Osteoblast (primary cell): Measurements from ENCODE around the gene PTX4. TPM values are rescaled to one million over a fixed set of nuclear protein-coding genes. Genes with fewer than 3 reads are reported as not detected.
A peak's percentile ranks its signal among the peaks of the same experiment; 100 is the strongest.
"Not testable (repeated sequence)": the region's sequence is repeated elsewhere in the genome, so short reads cannot be mapped to it uniquely, and the experiment has no call there.

Source experiments
- DNase-seq: peaks from one replicate; pipeline ENCODE4 v3.0.0; 2011; ENCODE audit warnings: low spot score, mixed read lengths; ENCODE audit not compliant: insufficient read length; ENCODE audit errors: missing footprints
- H2AFZ ChIP-seq: 2 replicates; pipeline ENCODE4 v1.6.0; 2011; ENCODE audit warnings: mild to moderate bottlenecking, low read length
- H3K27ac ChIP-seq: 2 replicates; pipeline ENCODE4 v1.5.1; 2011; ENCODE audit warnings: mild to moderate bottlenecking, low read depth, low read length, moderate library complexity
- H3K27me3 ChIP-seq: 2 replicates; pipeline ENCODE4 v1.6.0; 2012; ENCODE audit warnings: mild to moderate bottlenecking, control low read depth, inconsistent platforms, low read length, moderate library complexity; ENCODE audit not compliant: insufficient read depth
- H3K36me3 ChIP-seq: 2 replicates; pipeline ENCODE4 v1.5.1; 2011; ENCODE audit warnings: mild to moderate bottlenecking, low read length, control low read depth, moderate library complexity; ENCODE audit not compliant: insufficient read depth
- H3K4me1 ChIP-seq: 2 replicates; pipeline ENCODE4 v1.5.1; 2011; ENCODE audit warnings: mild to moderate bottlenecking, low read length, control low read depth, moderate library complexity; ENCODE audit not compliant: insufficient read depth
- H3K4me2 ChIP-seq: 2 replicates; pipeline ENCODE4 v1.6.0; 2011; ENCODE audit warnings: mild to moderate bottlenecking, low read length; ENCODE audit not compliant: insufficient read depth
- H3K4me3 ChIP-seq: fragments of 200-600 bp; sonication (generic); 3 replicates; pipeline ENCODE4 v1.5.1; 2012; ENCODE audit warnings: mild to moderate bottlenecking, low read length, inconsistent platforms; ENCODE audit not compliant: insufficient read depth
- H3K79me2 ChIP-seq: 2 replicates; pipeline ENCODE4 v1.6.0; 2012; ENCODE audit warnings: mild to moderate bottlenecking, low read length, control low read depth, inconsistent platforms; ENCODE audit not compliant: insufficient read depth
- H3K9me3 ChIP-seq: 2 replicates; pipeline ENCODE4 v1.5.1; 2011; ENCODE audit warnings: low read depth, low read length, control low read depth
- H4K20me1 ChIP-seq: 2 replicates; pipeline ENCODE4 v1.6.0; 2012; ENCODE audit warnings: mild to moderate bottlenecking, low read length, control low read depth; ENCODE audit not compliant: insufficient read depth
- total RNA-seq: library from RNA; depleted of rRNA; stranded (reverse); fragments of >200 nt; gene quantifications from 2 replicates; pipeline ENCODE4 v1.2.3, GENCODE V29; 2012
- TF ChIP-seq, protein P1 (sequence below): IDR thresholded peaks from 2 replicates; pipeline ENCODE4 v1.5.1; 2011; ENCODE audit warnings: mild to moderate bottlenecking, low read depth, low read length, moderate library complexity; ENCODE audit errors: extremely low read depth

Gene PTX4
- total RNA-seq, 1 donor: not detected

DNA sequence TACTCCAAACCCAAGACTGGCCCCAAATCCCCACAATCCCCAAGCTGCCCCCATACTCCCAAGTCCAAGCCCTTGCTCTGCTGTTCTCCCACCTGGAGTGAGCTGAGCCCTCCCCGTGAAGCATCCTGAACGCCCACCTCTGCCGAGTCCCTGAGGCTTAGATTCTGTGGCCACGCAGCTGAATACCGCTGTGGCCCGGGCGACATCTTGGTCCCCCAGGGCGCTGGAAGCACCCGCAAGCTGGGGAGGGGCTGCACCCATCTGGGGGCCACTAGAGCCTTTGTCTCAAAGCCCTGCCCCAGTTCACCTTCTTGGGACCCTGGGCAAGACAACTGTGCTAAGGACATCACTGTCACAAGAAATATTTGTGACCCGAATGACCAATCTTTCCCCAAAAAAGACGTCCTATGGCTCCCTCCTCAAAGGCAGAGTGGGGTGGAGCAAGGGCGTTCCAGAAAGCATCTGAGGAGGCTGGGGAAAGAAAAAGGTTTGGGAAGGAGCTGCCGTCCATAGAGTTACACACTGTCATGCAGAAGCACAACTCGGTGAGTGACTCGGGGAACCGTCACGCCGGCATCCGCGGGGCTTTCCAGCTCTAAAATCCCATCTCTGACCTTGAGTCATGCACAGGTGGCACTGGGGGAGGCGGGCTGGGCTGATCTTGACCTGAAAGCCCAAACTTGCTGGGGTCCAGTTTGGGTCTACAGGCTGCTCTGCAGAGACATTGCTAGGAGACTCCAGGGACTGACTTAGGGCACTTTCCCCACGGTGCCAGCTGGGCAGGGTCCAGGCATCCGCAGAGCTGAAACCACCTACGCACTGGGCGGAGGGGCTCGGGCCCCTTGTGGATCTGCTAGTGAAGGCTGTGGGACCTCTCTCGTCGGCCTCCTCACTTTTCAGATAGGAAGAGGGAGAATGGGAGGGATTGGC is 6.6 kb downstream of the PTX4 start:
- TF ChIP-seq, protein P1, sequence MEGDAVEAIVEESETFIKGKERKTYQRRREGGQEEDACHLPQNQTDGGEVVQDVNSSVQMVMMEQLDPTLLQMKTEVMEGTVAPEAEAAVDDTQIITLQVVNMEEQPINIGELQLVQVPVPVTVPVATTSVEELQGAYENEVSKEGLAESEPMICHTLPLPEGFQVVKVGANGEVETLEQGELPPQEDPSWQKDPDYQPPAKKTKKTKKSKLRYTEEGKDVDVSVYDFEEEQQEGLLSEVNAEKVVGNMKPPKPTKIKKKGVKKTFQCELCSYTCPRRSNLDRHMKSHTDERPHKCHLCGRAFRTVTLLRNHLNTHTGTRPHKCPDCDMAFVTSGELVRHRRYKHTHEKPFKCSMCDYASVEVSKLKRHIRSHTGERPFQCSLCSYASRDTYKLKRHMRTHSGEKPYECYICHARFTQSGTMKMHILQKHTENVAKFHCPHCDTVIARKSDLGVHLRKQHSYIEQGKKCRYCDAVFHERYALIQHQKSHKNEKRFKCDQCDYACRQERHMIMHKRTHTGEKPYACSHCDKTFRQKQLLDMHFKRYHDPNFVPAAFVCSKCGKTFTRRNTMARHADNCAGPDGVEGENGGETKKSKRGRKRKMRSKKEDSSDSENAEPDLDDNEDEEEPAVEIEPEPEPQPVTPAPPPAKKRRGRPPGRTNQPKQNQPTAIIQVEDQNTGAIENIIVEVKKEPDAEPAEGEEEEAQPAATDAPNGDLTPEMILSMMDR: no peak
- H3K4me1 ChIP-seq: no peaks in the 10 kb centered on the region
- H2AFZ ChIP-seq: no peak overlapping the region
- no peak overlapping the region for H3K4me2 ChIP-seq
- no peaks in the 10 kb centered on the region for H3K36me3 ChIP-seq
- H3K27me3 ChIP-seq: no peaks in the 10 kb centered on the region
- no peak for DNase-seq
- H3K4me3 ChIP-seq: no peak overlapping the region
- H3K79me2 ChIP-seq: no peaks in the 10 kb centered on the region
- H4K20me1 ChIP-seq: no peaks in the 10 kb centered on the region
- H3K9me3 ChIP-seq: peaks cover under 1% of the 10 kb centered on the region
- no peak overlapping the region for H3K27ac ChIP-seq

DNA sequence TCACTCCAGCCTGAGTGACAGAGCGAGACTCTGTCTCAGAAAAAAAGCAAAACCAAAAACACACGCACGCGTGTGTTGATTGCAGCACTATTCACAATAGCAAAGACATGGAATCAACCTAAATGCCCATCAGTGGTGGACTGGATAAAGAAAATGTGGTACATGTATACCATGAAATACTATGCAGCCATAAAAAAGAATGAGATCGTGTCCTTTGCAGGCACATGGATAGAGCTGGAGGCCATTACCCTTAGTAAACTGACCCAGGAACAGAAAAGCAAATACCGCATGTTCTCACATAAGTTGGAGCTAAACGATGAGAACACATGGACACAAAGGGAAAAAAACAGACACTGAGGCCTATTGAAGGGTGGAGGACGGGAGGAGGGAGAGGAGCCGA is 9.8 kb downstream of the PTX4 start:
- DNase-seq, H3K4me2 ChIP-seq, H3K9me3 ChIP-seq, H3K27me3 ChIP-seq, H3K27ac ChIP-seq, H4K20me1 ChIP-seq, H2AFZ ChIP-seq, H3K36me3 ChIP-seq, H3K4me3 ChIP-seq: not testable (repeated sequence)
- peaks cover 16% of the 10 kb centered on the region for H3K79me2 ChIP-seq
- H3K4me1 ChIP-seq: peaks cover 11% of the 10 kb centered on the region

DNA sequence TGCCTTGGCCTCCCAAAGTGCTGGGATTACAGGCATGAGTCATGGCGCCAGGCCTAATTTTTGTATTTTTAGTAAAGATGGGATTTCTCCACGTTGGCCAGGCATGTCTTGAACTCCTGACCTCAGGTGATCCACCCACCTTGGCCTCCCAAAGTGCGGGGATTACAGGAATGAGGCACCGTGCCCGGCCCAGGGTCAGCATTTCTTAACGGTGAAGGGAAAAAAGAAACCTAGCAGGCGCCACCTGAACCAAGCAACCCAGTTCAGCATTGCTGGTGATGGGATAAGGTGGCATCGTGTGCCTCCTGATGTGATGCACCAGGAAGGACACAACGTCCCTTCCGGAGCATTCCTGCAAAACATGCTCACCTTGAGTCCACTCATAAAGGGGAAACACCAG is 11.7 kb downstream of the PTX4 start:
- H3K4me3 ChIP-seq: no peak overlapping the region
- H3K27ac ChIP-seq: no peak overlapping the region
- H3K79me2 ChIP-seq: peaks cover 32% of the 10 kb centered on the region
- H2AFZ ChIP-seq: no peak overlapping the region
- no peaks in the 10 kb centered on the region for H3K27me3 ChIP-seq
- no peaks in the 10 kb centered on the region for H4K20me1 ChIP-seq
- peaks cover 2% of the 10 kb centered on the region for H3K9me3 ChIP-seq
- TF ChIP-seq, protein P1: no peak
- H3K4me2 ChIP-seq: no peak overlapping the region
- peaks cover 13% of the 10 kb centered on the region for H3K4me1 ChIP-seq
- H3K36me3 ChIP-seq: no peaks in the 10 kb centered on the region
- no peak for DNase-seq

DNA sequence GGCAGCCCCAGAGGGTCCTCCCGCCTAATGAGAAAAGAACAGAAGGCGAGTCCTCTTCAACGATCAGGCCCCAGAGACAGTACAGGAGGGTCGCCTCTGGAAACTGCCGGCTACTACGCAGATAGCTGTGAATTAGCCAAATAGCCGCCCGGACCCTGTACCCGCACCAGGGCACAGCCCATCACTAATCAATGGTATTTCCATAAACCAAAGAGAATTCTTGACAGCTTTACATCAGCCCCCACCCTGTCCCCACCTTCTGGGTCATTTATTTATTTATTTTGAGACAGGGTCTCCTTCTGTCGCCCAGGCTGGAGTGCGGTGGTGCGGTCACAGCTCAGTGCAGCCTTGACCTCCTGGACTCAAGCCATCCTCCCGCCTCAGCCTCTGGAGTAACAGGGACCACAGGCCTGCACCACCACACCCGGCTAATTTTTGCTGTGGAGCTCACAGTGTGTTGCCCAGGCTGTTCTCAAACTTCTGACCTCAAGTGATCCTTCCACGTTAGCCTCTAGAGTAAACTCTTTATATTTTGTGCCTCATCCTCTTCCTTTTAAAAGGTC is 13.1 kb downstream of the PTX4 start:
- Histone ChIP-seq H3K27ac (peak overlapping the region; percentile 75), H3K4me1 (peaks cover 20% of the 10 kb centered on the region), H3K9me3 (peaks cover 5% of the 10 kb centered on the region), H4K20me1 (no peaks in the 10 kb centered on the region), H3K36me3 (no peaks in the 10 kb centered on the region), H3K4me2 (peak overlapping the region; percentile 98), H3K79me2 (peaks cover 46% of the 10 kb centered on the region), H3K27me3 (no peaks in the 10 kb centered on the region), H2AFZ (peak overlapping the region; percentile 93), H3K4me3 (peak overlapping the region; percentile 82)
- DNase-seq: no peak
- TF ChIP-seq, protein P1: no peak
